GM12873 (cell line): ENCODE data around the gene TMPRSS11E.

ENCODE experiments used
- TF ChIP-seq, protein P1 (sequence below): IDR thresholded peaks from 2 replicates; pipeline ENCODE4 v1.5.1; 2012; ENCODE audit warnings: low read depth, mild to moderate bottlenecking, moderate library complexity, low read length, control low read depth; ENCODE audit not compliant: insufficient read depth; ENCODE audit errors: missing control alignments

The TMPRSS11E gene

GRCh38 chr4:68416591-68416990 is 30.7 kb upstream of the TMPRSS11E start:
- TF ChIP-seq, protein P1, sequence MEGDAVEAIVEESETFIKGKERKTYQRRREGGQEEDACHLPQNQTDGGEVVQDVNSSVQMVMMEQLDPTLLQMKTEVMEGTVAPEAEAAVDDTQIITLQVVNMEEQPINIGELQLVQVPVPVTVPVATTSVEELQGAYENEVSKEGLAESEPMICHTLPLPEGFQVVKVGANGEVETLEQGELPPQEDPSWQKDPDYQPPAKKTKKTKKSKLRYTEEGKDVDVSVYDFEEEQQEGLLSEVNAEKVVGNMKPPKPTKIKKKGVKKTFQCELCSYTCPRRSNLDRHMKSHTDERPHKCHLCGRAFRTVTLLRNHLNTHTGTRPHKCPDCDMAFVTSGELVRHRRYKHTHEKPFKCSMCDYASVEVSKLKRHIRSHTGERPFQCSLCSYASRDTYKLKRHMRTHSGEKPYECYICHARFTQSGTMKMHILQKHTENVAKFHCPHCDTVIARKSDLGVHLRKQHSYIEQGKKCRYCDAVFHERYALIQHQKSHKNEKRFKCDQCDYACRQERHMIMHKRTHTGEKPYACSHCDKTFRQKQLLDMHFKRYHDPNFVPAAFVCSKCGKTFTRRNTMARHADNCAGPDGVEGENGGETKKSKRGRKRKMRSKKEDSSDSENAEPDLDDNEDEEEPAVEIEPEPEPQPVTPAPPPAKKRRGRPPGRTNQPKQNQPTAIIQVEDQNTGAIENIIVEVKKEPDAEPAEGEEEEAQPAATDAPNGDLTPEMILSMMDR = no peak

- TF ChIP-seq, protein P1 = no peak
Observed at GRCh38 chr4:68426516-68426915, 20.7 kb upstream of the TMPRSS11E start.

- TF ChIP-seq, protein P1 = no peak
Observed at GRCh38 chr4:68430337-68430736, 16.9 kb upstream of the TMPRSS11E start.

DNA sequence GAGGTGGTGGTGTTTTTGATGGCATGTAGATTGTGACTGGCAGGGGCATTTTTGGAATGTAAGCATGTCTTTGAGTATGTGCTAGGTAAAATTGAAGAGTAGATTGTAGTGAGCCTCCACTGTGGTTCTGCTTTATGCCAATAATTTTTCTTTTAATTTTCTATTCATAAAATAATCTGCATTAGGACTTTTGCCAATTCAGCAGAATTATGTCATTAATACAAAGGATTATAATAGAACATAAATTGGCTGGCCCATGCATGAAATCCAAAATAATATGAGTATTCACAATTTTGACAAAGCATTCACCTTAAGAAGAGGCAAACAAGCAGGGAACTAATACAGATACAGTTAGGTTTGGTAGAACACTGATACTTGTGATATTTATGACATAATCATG is 14.9 kb upstream of the TMPRSS11E start:
- TF ChIP-seq, protein P1 = no peak

- TF ChIP-seq, protein P1 = no peak
Observed at GRCh38 chr4:68433582-68433981, 13.7 kb upstream of the TMPRSS11E start.

DNA sequence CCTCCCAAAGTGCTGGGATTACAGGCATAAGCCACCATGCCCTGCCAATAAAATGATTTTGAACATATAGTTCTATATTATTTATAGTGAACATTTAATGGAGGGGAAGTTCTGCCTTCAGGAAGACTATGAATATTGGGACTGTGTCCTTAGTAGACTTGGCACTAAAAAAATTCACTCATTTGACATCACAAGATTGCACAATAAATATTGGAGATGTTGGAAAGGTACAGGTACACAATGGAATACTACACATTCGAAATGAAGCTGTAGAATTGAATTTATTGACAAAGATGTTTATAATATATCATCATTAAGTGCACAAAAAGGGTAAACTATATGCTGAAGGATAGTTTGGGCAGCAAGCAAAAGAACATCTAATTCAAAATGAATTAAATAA is 13.0 kb upstream of the TMPRSS11E start:
- TF ChIP-seq, protein P1 = no peak

DNA sequence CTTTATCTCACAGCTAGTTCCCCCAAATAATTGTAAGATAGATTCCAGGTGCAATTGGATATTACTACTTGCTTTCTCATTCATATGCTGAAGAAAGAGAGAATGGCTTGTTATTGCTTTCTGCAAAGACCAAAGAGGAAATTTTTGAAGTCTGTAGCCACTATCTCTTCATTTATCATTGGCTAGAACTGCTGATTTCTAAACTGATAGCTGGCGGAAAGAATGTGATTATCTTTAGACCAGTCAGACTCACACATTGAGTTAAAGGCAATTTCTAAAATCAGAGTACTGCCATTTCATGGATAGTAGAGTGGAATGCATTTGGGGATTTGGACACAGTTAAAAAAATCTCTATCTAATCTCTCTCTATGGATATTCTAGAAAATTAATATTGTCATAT is 12.4 kb upstream of the TMPRSS11E start:
- TF ChIP-seq, protein P1 = no peak
